H9 (cell line): ENCODE data around the gene CDKAL1. TPM values are rescaled to one million over a fixed set of nuclear protein-coding genes. Genes with fewer than 3 reads are reported as not detected.

Experiments
- DNase-seq: peaks from one replicate; pipeline ENCODE4 v3.0.0-alpha.2; 2017
- H2AFZ ChIP-seq: one replicate; pipeline ENCODE4 v1.6.1; 2013; ENCODE audit warnings: mild to moderate bottlenecking, low read length, control low read depth, moderate library complexity
- H2AK5ac ChIP-seq: 2 replicates; pipeline ENCODE4 v1.6.1; 2013; ENCODE audit warnings: low read length, control low read depth, mixed read lengths; ENCODE audit not compliant: insufficient read length
- H2BK120ac ChIP-seq: one replicate; pipeline ENCODE4 v1.6.1; 2013; ENCODE audit warnings: low read depth, mild to moderate bottlenecking, low read length, control low read depth, inconsistent platforms; ENCODE audit not compliant: poor library complexity, severe bottlenecking
- H2BK12ac ChIP-seq: 2 replicates; pipeline ENCODE4 v1.6.1; 2013; ENCODE audit warnings: low read length, control low read depth, mixed read lengths, low read depth; ENCODE audit not compliant: insufficient read length
- H2BK15ac ChIP-seq: 2 replicates; pipeline ENCODE4 v1.6.1; 2013; ENCODE audit warnings: low read depth, low read length, control low read depth
- H2BK20ac ChIP-seq: one replicate; pipeline ENCODE4 v1.6.1; 2013; ENCODE audit warnings: low read depth, mild to moderate bottlenecking, low read length, control low read depth, inconsistent platforms; ENCODE audit not compliant: poor library complexity, severe bottlenecking
- H2BK5ac ChIP-seq: 2 replicates; pipeline ENCODE4 v1.6.1; 2013; ENCODE audit warnings: low read length, control low read depth, mixed read lengths; ENCODE audit not compliant: insufficient read length
- H3K14ac ChIP-seq: 2 replicates; pipeline ENCODE4 v1.6.1; 2013; ENCODE audit warnings: low read length, control low read depth; ENCODE audit not compliant: insufficient read depth
- H3K18ac ChIP-seq: 2 replicates; pipeline ENCODE4 v1.6.1; 2013; ENCODE audit warnings: low read depth, mild to moderate bottlenecking, mixed read lengths, low read length, control low read depth; ENCODE audit not compliant: insufficient read length
- H3K23ac ChIP-seq: 2 replicates; pipeline ENCODE4 v1.6.1; 2013; ENCODE audit warnings: low read length, control low read depth, mixed read lengths, low read depth; ENCODE audit not compliant: insufficient read length
- H3K23me2 ChIP-seq: 2 replicates; pipeline ENCODE4 v1.6.1; 2013; ENCODE audit warnings: low read depth, mild to moderate bottlenecking, mixed read lengths, low read length, control low read depth; ENCODE audit not compliant: insufficient read length, poor library complexity, severe bottlenecking
- H3K27ac ChIP-seq: 2 replicates; pipeline ENCODE4 v1.5.1; 2013; ENCODE audit warnings: low read length, control low read depth, mixed read lengths, low read depth; ENCODE audit not compliant: insufficient read length
- H3K27me3 ChIP-seq: 2 replicates; pipeline ENCODE4 v1.6.1; 2013; ENCODE audit warnings: low read length, control low read depth, inconsistent platforms; ENCODE audit not compliant: insufficient read depth
- H3K4ac ChIP-seq: 2 replicates; pipeline ENCODE4 v1.6.1; 2013; ENCODE audit warnings: low read depth, mild to moderate bottlenecking, control low read depth, inconsistent platforms, low read length, moderate library complexity
- H3K4me1 ChIP-seq: 2 replicates; pipeline ENCODE4 v1.6.1; 2013; ENCODE audit warnings: low read length, control low read depth, inconsistent platforms; ENCODE audit not compliant: insufficient read depth
- H3K4me2 ChIP-seq: 2 replicates; pipeline ENCODE4 v1.6.1; 2013; ENCODE audit warnings: low read length, control low read depth, mixed read lengths; ENCODE audit not compliant: insufficient read length, insufficient read depth
- H3K56ac ChIP-seq: 2 replicates; pipeline ENCODE4 v1.6.1; 2013; ENCODE audit warnings: low read depth, mild to moderate bottlenecking, mixed read lengths, low read length, control low read depth; ENCODE audit not compliant: insufficient read length
- H3K79me1 ChIP-seq: 2 replicates; pipeline ENCODE4 v1.6.1; 2013; ENCODE audit warnings: low read depth, mild to moderate bottlenecking, moderate library complexity, low read length, control low read depth, inconsistent platforms; ENCODE audit not compliant: insufficient read depth, poor library complexity, severe bottlenecking
- H3K79me2 ChIP-seq: 2 replicates; pipeline ENCODE4 v1.6.1; 2013; ENCODE audit warnings: low read length, control low read depth, inconsistent platforms; ENCODE audit not compliant: insufficient read depth
- H3K9ac ChIP-seq: 2 replicates; pipeline ENCODE4 v1.6.1; 2013; ENCODE audit warnings: low read length, control low read depth, mixed read lengths; ENCODE audit not compliant: insufficient read length; ENCODE audit errors: extremely low read depth
- H3K9me3 ChIP-seq: one replicate; pipeline ENCODE4 v1.6.1; 2013; ENCODE audit warnings: low read depth, low read length, inconsistent platforms; ENCODE audit not compliant: control insufficient read depth
- H3T11ph ChIP-seq: one replicate; pipeline ENCODE4 v1.6.1; 2013; ENCODE audit warnings: mild to moderate bottlenecking, low read length, control low read depth, inconsistent platforms
- H4K20me1 ChIP-seq: one replicate; pipeline ENCODE4 v1.6.1; 2013; ENCODE audit not compliant: control insufficient read depth, insufficient read length, insufficient read depth
- H4K5ac ChIP-seq: 2 replicates; pipeline ENCODE4 v1.6.1; 2013; ENCODE audit warnings: low read depth, mild to moderate bottlenecking, mixed read lengths, low read length, control low read depth; ENCODE audit not compliant: insufficient read length
- H4K8ac ChIP-seq: replicated peaks from 2 replicates; pipeline ENCODE4 v1.6.1; 2013; ENCODE audit warnings: low read length, control low read depth, mixed read lengths, low read depth; ENCODE audit not compliant: insufficient read length
- H4K91ac ChIP-seq: 2 replicates; pipeline ENCODE4 v1.6.1; 2013; ENCODE audit warnings: low read depth, mild to moderate bottlenecking, moderate library complexity, mixed read lengths, low read length, control low read depth; ENCODE audit not compliant: insufficient read length
- H3K27ac Mint-ChIP-seq, 3 experiments: 2 replicates in 2 of 3; 3 replicates in 1 of 3; pipeline ENCODE4 v1.8.0; 2020 to 2021; ENCODE audit warnings: mixed read lengths in 3 of 3, mild to moderate bottlenecking in 1 of 3, moderate library complexity in 1 of 3
- H3K27me3 Mint-ChIP-seq: 2 replicates; pipeline ENCODE4 v1.8.0; 2021; ENCODE audit warnings: low read depth, mild to moderate bottlenecking, moderate library complexity, mixed read lengths
- H3K36me3 Mint-ChIP-seq, 3 experiments: 2 replicates in 2 of 3; 3 replicates in 1 of 3; pipeline ENCODE4 v1.8.0; 2020 to 2021; ENCODE audit warnings: low read depth in 3 of 3, mixed read lengths in 3 of 3; ENCODE audit not compliant: insufficient read depth in 1 of 3
- H3K4me1 Mint-ChIP-seq, 2 experiments: 2 replicates each; pipeline ENCODE4 v1.8.0; 2020; ENCODE audit warnings: mixed read lengths in 2 of 2
- H3K4me3 Mint-ChIP-seq, 2 experiments: 2 replicates in 1 of 2; 3 replicates in 1 of 2; pipeline ENCODE4 v1.8.0; 2020 to 2021; ENCODE audit warnings: mild to moderate bottlenecking in 2 of 2, mixed read lengths in 2 of 2, moderate library complexity in 1 of 2
- H3K9me3 Mint-ChIP-seq, 2 experiments: 2 replicates in 1 of 2; 3 replicates in 1 of 2; pipeline ENCODE4 v1.8.0; 2020; ENCODE audit warnings: mild to moderate bottlenecking in 2 of 2, mixed read lengths in 2 of 2, moderate library complexity in 1 of 2
- CTCF ChIP-seq: fragments of 200-600 bp; sonication (generic); conservative IDR thresholded peaks from 3 replicates; pipeline ENCODE4 v1.8.0; 2021; ENCODE audit warnings: antibody characterized with exemption, mild to moderate bottlenecking
- WGBS: extraction: QIAGEN DNeasy Blood & Tissue Kit; methylation state at CpG from one replicate; pipeline ENCODE4 v1.1.7; 2013; ENCODE audit warnings: missing lambda C conversion rate, low lambda C conversion rate, mixed read lengths; ENCODE audit not compliant: insufficient read length; ENCODE audit errors: extremely low coverage; 5-methylcytosine and 5-hydroxymethylcytosine counted together
- total RNA-seq: library from RNA; stranded (reverse); gene quantifications from 2 replicates; pipeline ENCODE4 v1.2.1, GENCODE V29; 2021

The CDKAL1 gene
- total RNA-seq, 1 experiment from 2014 or later, result 23.0 TPM

- H3K27me3 ChIP-seq, result no peaks in the 10 kb centered on the region
- no peak overlapping the region for H3K4me2 ChIP-seq
- Mint-ChIP-seq H3K27me3 (no peaks in the 10 kb centered on the region), H3K4me1 (peaks cover 4 to 7% of the 10 kb centered on the region in 2 experiments; a peak in 1 of 4 replicates), H3K9me3 (no peaks in the 10 kb centered on the region), H3K36me3 (peaks cover 0 to 4% (median 2%) of the 10 kb centered on the region in 3 experiments; a peak in 3 of 7 replicates), H3K4me3 (no peak overlapping the region), H3K27ac (no peak overlapping the region)
- WGBS, result no CpG with 5 or more reads among the region's 7 CpGs
- no peak overlapping the region for H3K14ac ChIP-seq
- H3K23me2 ChIP-seq, result no peaks in the 10 kb centered on the region
- H3K27ac ChIP-seq, result no peak overlapping the region
- H3K56ac ChIP-seq, result no peak overlapping the region
- H2BK120ac ChIP-seq, result no peak overlapping the region
- no peak overlapping the region for H3K4ac ChIP-seq
- no peak overlapping the region for H2BK15ac ChIP-seq
- H2AFZ ChIP-seq, result no peak overlapping the region
- H4K8ac ChIP-seq, result no peak overlapping the region
- no peak overlapping the region for H2BK20ac ChIP-seq
- H3K79me2 ChIP-seq, result no peaks in the 10 kb centered on the region
- H3K9ac ChIP-seq, result no peak overlapping the region
- no peaks in the 10 kb centered on the region for H3K9me3 ChIP-seq
- H3K23ac ChIP-seq, result no peak overlapping the region
- no peak overlapping the region for H2BK5ac ChIP-seq
- H2BK12ac ChIP-seq, result no peak overlapping the region
- H3K4me1 ChIP-seq, result peaks cover 2% of the 10 kb centered on the region; the same call in 1 of the 2 replicates
- no peak overlapping the region for H3K18ac ChIP-seq
- no peak for TF ChIP-seq CTCF
- H3K79me1 ChIP-seq, result no peaks in the 10 kb centered on the region
- H4K91ac ChIP-seq, result no peak overlapping the region
- no peak for DNase-seq
- no peak overlapping the region for H4K5ac ChIP-seq
- no peak overlapping the region for H3T11ph ChIP-seq
- H2AK5ac ChIP-seq, result no peak overlapping the region
- H4K20me1 ChIP-seq, result no peaks in the 10 kb centered on the region
These were observed 263.3 kb downstream of the CDKAL1 start for GRCh38 chr6:20797597-20797996.
